SKM-1 treated with dmso at 0.1 percent for 144 hours (cell line): ENCODE measurements around the gene ERFL.

ENCODE experiments used
- DNase-seq: peaks from one replicate; lab custom pipeline; 2025; ENCODE audit not compliant: unreplicated experiment; lab: John Stamatoyannopoulos, UW

Gene ERFL

GRCh38 chr19:41861116-41861768, 67.0 kb downstream of the ERFL start:
- DNase-seq = no peak

GRCh38 chr19:41860419-41861115, 67.7 kb downstream of the ERFL start:
- no peak for DNase-seq

GRCh38 chr19:41859618-41860418, 68.4 kb downstream of the ERFL start, which contains the start of gene RPS19:
Gene RPS19, plus strand, starts transcription at chr19:41860255. Its CDS starts 520 bp downstream, at chr19:41860775.
- DNase-seq = peak; percentile 88

GRCh38 chr19:41859213-41859617, 69.0 kb downstream of the ERFL start:
- DNase-seq = no peak
